ENCODE data around the gene TBC1D22A. TPM values are rescaled to one million over a fixed set of nuclear protein-coding genes. Genes with fewer than 3 reads are reported as not detected.

Gene TBC1D22A
- total RNA-seq, 1 experiment from 2014 or later = 20.9 TPM

- H3K4me2 ChIP-seq (ENCODE audit: low read length) = no peak overlapping the region
- H3K9me3 ChIP-seq (ENCODE audit: control insufficient read depth in 1 of 2, insufficient read depth in 1 of 2, low read depth in 1 of 2, low read length in 2 of 2) = no peaks in the 10 kb centered on the region
- ChIA-PET POLR2A (interaction anchor here (0.6 to 0.8 kb wide), 2 partner anchors 15 to 31 kb away, joined by 3 to 4 read pairs; no protein-coding TSS in a partner anchor), CTCF (no interaction called here), RAD21 (ENCODE audit: low non-redundant PET in 1 of 2, low total read pairs in 2 of 2, uncharacterized antibody in 2 of 2, unreplicated experiment in 2 of 2) (no interaction called here)
- no peaks in the 10 kb centered on the region for H4K20me1 ChIP-seq (ENCODE audit: insufficient read depth)
- H3K36me3 ChIP-seq (ENCODE audit: control insufficient read depth in 1 of 2, insufficient read depth in 2 of 2, low read length in 2 of 2) = peaks cover 4 to 5% of the 10 kb centered on the region in 2 experiments; a peak in 1 of 4 replicates
- intact Hi-C loops (cut with micrococcal nuclease) = no loop called here
- H3K9ac ChIP-seq (ENCODE audit: low read length) = no peak overlapping the region
- H3K79me2 ChIP-seq (ENCODE audit: insufficient read depth, low read length) = peaks cover 16% of the 10 kb centered on the region; the same call in 1 of the 2 replicates
- no peak for ATAC-seq
- TF ChIP-seq CTCF (IDR thresholded peaks at IDR 0.05 in 2 of 3, conservative IDR thresholded peaks at IDR 0.05 in 1 of 3; ENCODE audit: borderline replicate concordance in 1 of 3, insufficient read depth in 1 of 3, low read depth in 2 of 3, low read length in 2 of 3) (no peak), SIN3A (IDR thresholded peaks at IDR 0.05; ENCODE audit: low read depth) (no peak), ELF1 (IDR thresholded peaks at IDR 0.05; ENCODE audit: borderline replicate concordance, low read depth) (no peak), ZNF274 (IDR thresholded peaks at IDR 0.05; ENCODE audit: low read depth, low read length) (no peak), REST (IDR thresholded peaks at IDR 0.05; ENCODE audit: low read depth) (no peak), JUND (IDR thresholded peaks at IDR 0.05) (no peak), CEBPB (IDR thresholded peaks at IDR 0.05; ENCODE audit: low read depth) (no peak), POLR2A (IDR thresholded peaks at IDR 0.05; ENCODE audit: borderline replicate concordance, extremely low read depth, insufficient read depth, insufficient read length) (no peak)
- BruUV-seq (replicated peaks) = no TSS peak
- H3K4me1 ChIP-seq (ENCODE audit: control insufficient read depth in 1 of 2, insufficient read depth in 2 of 2, low read length in 2 of 2) = peaks cover 0 to 3% of the 10 kb centered on the region in 2 experiments; a peak in 2 of 4 replicates
- no peak overlapping the region for H3K4me3 ChIP-seq (replicated peaks in 1 of 2; ENCODE audit: low read depth in 1 of 2, low read length in 2 of 2)
- no peak overlapping the region for H3K27ac ChIP-seq (ENCODE audit: low read depth, low read length)
- H2AFZ ChIP-seq (ENCODE audit: low read depth, low read length, poor library complexity, severe bottlenecking) = no peak overlapping the region
- H3K27me3 ChIP-seq (ENCODE audit: insufficient read depth, low read length) = no peaks in the 10 kb centered on the region
- H3K9me2 ChIP-seq (ENCODE audit: insufficient read depth) = no peaks in the 10 kb centered on the region
- no peak for DNase-seq (ENCODE audit: low read depth, low spot score)
These were observed 38.6 kb upstream of the TBC1D22A start for GRCh38 chr22:46723882-46724281.
